ENCODE data around the gene ERBB4.

Gene ERBB4

GRCh38 chr2:212186166-212186565, 352.4 kb downstream of the ERBB4 start:
- no peak for TF ChIP-seq CTCF (IDR thresholded peaks at IDR 0.05; ENCODE audit: insufficient read depth, low read depth, low read length, missing control alignments)
- H3K4me3 ChIP-seq (ENCODE audit: low read length): no peak overlapping the region
- no peak for DNase-seq (ENCODE audit: low read depth)

DNA sequence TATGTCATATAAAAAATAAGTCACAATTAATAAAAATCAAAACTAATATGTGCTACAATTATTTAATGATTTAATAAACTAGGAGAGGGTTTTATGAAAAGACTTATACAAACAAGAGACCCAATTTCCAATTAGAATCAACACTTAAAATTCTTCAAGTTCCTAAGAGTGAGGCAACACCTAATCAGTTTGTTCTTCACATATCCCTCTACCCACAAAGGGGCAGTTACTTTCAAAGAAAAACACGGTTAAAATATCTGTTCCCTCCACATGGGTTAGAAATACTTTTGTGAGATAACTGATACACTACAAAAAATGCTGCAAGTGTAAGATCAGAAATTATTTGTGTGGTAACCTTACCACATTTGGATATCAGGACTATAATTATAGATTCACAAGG, 357.0 kb downstream of the ERBB4 start:
- DNase-seq (ENCODE audit: low read depth): no peak
- no peak overlapping the region for H3K4me3 ChIP-seq (ENCODE audit: low read length)
- TF ChIP-seq CTCF (IDR thresholded peaks at IDR 0.05; ENCODE audit: insufficient read depth, low read depth, low read length, missing control alignments): no peak

DNA sequence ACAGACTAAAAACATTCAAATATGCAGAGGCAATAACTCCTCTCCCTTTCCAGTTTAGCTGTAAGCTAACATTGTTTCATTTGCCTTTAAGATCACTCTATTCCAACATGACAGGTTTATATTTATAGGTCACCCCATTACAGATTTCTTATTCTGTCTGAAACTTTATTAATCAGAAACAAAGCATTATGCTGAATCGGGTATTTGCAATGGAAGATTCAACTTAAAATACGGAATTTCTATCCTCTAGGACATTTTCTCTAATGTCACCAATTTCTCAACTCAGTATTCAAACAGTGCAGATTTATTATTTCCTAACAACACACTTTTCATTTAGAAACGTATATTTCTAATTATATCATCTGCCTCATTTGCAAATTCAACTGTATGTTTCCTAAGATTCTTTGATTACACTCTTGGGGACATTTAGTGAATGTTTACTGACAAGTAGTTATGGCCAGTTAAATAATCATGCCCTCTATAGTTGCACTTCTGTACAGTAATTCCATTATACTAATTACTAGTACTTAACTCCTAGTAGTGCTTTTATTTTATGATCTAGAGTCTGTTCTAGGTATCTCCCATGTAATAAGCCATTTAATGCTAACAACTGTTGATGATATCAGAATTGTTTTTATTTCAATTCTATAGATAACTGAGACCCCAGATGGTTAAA, 358.1 kb downstream of the ERBB4 start:
- no peak for DNase-seq (ENCODE audit: low read depth)
- no peak overlapping the region for H3K4me3 ChIP-seq (ENCODE audit: low read length)
- TF ChIP-seq CTCF (IDR thresholded peaks at IDR 0.05; ENCODE audit: insufficient read depth, low read depth, low read length, missing control alignments): no peak

DNA sequence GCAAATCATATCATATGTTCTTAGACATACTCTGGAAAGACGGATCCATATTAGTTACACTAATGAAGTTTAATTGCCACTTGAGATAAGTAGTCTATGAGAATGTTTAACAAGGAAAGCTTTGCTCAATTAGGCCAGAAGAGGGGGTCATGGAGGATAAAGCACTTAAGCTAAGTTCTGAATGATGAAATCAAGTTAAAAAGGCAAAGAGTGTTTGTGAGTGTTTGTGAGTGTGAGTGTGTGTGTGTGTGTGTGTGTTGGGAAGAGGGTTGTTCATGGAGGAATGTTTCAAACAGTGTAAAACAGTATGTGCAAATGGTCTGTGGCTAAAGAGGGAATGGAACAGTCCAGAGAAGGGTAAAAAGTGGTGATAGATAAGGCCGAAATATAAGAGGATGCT, 360.9 kb downstream of the ERBB4 start:
- peak; percentile 22 for DNase-seq (ENCODE audit: low read depth)
- TF ChIP-seq CTCF (IDR thresholded peaks at IDR 0.05; ENCODE audit: insufficient read depth, low read depth, low read length, missing control alignments): peak; percentile 33
- no peak overlapping the region for H3K4me3 ChIP-seq (ENCODE audit: low read length)

GRCh38 chr2:212176151-212176550, 362.5 kb downstream of the ERBB4 start:
- H3K4me3 ChIP-seq (ENCODE audit: low read length): no peak overlapping the region
- no peak for TF ChIP-seq CTCF (IDR thresholded peaks at IDR 0.05; ENCODE audit: insufficient read depth, low read depth, low read length, missing control alignments)
- peak; percentile 56 for DNase-seq (ENCODE audit: low read depth)

DNA sequence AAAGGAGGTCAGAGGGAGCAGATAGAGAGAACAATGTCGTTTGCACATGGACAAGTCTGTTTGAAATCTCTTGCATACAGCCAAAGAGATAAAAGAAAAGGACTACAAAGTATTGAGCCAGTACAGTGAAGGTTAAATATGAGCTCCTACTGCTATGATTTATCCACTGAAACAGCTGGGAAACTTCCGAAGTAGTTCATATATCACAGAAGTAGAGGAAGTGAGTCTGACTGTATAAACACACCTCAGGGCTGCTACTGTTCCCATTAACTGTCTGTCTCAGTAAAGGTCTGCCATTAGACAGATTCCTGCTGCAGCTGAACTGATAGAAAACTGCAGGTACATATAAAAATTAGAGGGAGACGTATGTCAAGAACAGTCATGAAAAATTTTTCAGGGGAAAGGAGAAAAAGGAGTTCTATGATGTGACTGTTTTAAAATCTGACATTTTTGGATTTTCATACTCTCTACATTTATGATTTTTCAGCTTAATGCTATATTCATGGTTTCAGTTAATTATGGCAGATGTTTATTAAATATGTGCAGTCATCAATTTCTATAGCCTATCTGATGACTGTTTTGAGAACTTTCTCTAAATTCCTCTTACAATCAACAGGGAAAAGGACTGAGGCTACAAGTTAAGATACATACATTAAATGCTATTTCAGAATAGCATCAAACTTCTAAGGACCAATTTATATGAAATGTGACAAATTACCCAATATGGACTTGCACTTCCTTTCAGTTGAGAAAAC, 364.7 kb downstream of the ERBB4 start:
- DNase-seq (ENCODE audit: low read depth): peak; percentile 50
- no peak for TF ChIP-seq CTCF (IDR thresholded peaks at IDR 0.05; ENCODE audit: insufficient read depth, low read depth, low read length, missing control alignments)
- H3K4me3 ChIP-seq (ENCODE audit: low read length): no peak overlapping the region

Measured in epithelial cell of esophagus (primary cell).